ENCODE results near the gene ERMARD.

DNA sequence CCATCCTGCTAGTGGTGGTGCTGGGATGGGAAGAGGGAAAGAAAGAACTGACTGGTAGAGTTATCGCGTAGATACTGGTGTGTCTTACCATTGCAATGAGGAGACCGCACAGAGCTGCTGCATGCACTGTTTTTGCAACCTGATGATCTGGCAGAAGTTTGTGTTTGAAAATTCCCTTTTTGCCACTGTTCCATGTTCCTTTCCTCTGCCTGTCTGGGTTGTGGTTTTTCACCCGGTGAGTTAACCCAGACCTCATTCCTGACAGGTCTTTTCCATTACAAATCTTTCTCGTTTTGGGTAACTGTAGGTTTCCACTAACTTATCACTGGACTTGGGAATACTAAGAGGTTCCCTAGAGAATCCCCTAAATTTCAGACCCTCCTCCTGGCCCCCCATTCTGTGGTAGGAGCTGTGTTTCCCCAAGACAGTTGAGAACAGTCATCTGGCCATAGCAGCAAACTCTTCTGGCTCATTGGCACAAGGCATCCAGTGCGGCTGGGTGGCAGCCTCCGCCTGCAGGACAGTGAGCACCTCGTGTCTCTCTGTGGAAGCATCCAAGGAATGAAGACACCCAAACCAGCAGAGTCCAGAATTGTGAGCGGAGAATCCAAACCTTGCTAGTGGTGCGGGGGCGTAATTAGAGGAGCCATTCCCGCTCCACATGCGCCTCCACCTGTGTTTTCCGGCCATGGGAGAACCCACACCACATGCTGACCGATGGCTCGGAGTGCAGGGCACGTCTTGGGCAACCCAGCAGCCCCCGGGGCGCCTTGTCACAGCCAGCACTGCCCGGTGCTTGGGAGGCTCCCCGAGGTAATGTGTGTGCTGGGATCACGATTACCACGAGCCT is 32.8 kb downstream of the ERMARD start:
- TF ChIP-seq, protein P1, sequence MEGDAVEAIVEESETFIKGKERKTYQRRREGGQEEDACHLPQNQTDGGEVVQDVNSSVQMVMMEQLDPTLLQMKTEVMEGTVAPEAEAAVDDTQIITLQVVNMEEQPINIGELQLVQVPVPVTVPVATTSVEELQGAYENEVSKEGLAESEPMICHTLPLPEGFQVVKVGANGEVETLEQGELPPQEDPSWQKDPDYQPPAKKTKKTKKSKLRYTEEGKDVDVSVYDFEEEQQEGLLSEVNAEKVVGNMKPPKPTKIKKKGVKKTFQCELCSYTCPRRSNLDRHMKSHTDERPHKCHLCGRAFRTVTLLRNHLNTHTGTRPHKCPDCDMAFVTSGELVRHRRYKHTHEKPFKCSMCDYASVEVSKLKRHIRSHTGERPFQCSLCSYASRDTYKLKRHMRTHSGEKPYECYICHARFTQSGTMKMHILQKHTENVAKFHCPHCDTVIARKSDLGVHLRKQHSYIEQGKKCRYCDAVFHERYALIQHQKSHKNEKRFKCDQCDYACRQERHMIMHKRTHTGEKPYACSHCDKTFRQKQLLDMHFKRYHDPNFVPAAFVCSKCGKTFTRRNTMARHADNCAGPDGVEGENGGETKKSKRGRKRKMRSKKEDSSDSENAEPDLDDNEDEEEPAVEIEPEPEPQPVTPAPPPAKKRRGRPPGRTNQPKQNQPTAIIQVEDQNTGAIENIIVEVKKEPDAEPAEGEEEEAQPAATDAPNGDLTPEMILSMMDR (IDR thresholded peaks at IDR 0.05; ENCODE audit: low read depth, low read length): no peak
- TF ChIP-seq POLR2A (IDR thresholded peaks at IDR 0.05; ENCODE audit: extremely low read depth, insufficient read length): no peak
- TF ChIP-seq MAX (IDR thresholded peaks at IDR 0.05; ENCODE audit: low read depth, low read length): no peak
- no peak for TF ChIP-seq MYC (IDR thresholded peaks at IDR 0.05; ENCODE audit: low read depth, low read length)

All from NB4 (cell line).